Neural crest cell (in vitro differentiated cells): ENCODE results near the gene METTL27. TPM values are rescaled to one million over a fixed set of nuclear protein-coding genes. Genes with fewer than 3 reads are reported as not detected.

Experiments
- DNase-seq: peaks from one replicate; pipeline ENCODE4 v3.0.0; 2021; ENCODE audit warnings: low read depth, mixed read lengths, low spot score
- H3K27ac Mint-ChIP-seq: one replicate; pipeline ENCODE4 v1.8.0; 2021; ENCODE audit warnings: mild to moderate bottlenecking, mixed read lengths; ENCODE audit not compliant: unreplicated experiment
- H3K27me3 Mint-ChIP-seq: 2 replicates; pipeline ENCODE4 v1.8.0; 2021; ENCODE audit warnings: low read depth, mild to moderate bottlenecking, mixed read lengths
- H3K36me3 Mint-ChIP-seq: 2 replicates; pipeline ENCODE4 v1.8.0; 2021; ENCODE audit warnings: low read depth, mild to moderate bottlenecking, mixed read lengths
- H3K4me1 Mint-ChIP-seq: 2 replicates; pipeline ENCODE4 v1.8.0; 2021; ENCODE audit warnings: mixed read lengths
- H3K4me3 Mint-ChIP-seq: one replicate; pipeline ENCODE4 v1.8.0; 2021; ENCODE audit warnings: mild to moderate bottlenecking, mixed read lengths
- H3K9me3 Mint-ChIP-seq: 2 replicates; pipeline ENCODE4 v1.8.0; 2021; ENCODE audit warnings: mixed read lengths
- CTCF ChIP-seq: fragments of 200-600 bp; sonication (generic); conservative IDR thresholded peaks from 2 replicates; pipeline ENCODE4 v1.5.0; 2021; ENCODE audit warnings: antibody characterized with exemption, mild to moderate bottlenecking
- total RNA-seq: library from RNA; stranded (reverse); gene quantifications from 2 replicates; pipeline ENCODE4 v1.2.1, GENCODE V29; 2021

Gene METTL27
- total RNA-seq, 1 donor from 2014 or later, result 2.3 TPM

GRCh38 chr7:73812996-73813395 is 29.3 kb downstream of the METTL27 start:
- peaks cover 5% of the 10 kb centered on the region for H3K27me3 Mint-ChIP-seq
- no peaks in the 10 kb centered on the region for H3K9me3 Mint-ChIP-seq
- H3K27ac Mint-ChIP-seq, result no peak overlapping the region
- H3K4me3 Mint-ChIP-seq, result no peak overlapping the region
- no peak for TF ChIP-seq CTCF
- H3K4me1 Mint-ChIP-seq, result no peaks in the 10 kb centered on the region
- no peak for DNase-seq
- H3K36me3 Mint-ChIP-seq, result no peaks in the 10 kb centered on the region

DNA sequence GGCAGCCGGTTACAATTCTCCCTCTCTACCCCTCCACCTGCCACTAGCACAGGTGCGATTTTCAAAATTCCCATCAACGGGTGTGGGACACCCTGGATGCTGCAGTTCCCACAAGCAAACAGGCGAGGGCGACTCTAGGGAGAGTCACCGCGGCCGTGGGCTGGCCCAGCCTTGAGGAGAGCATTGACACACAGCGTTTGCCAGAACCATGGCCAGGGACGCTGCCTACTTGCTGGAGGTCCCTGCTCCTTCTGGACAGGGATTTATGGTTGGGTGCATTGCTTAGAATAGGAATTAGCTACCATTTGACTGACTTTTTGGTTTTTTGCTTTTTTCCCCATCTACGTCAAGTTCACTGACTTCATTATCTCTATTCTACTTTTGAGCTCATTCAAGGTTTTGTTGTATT is 30.6 kb downstream of the METTL27 start:
- no peaks in the 10 kb centered on the region for H3K36me3 Mint-ChIP-seq
- H3K27ac Mint-ChIP-seq, result no peak overlapping the region
- no peaks in the 10 kb centered on the region for H3K9me3 Mint-ChIP-seq
- peaks cover 4% of the 10 kb centered on the region for H3K27me3 Mint-ChIP-seq
- H3K4me1 Mint-ChIP-seq, result no peaks in the 10 kb centered on the region
- peak; percentile 59 for DNase-seq
- peak; percentile 79 for TF ChIP-seq CTCF
- no peak overlapping the region for H3K4me3 Mint-ChIP-seq

GRCh38 chr7:73810998-73811360 is 31.3 kb downstream of the METTL27 start:
- no peak overlapping the region for H3K4me3 Mint-ChIP-seq
- H3K4me1 Mint-ChIP-seq, result no peaks in the 10 kb centered on the region
- H3K27ac Mint-ChIP-seq, result no peak overlapping the region
- H3K9me3 Mint-ChIP-seq, result no peaks in the 10 kb centered on the region
- no peaks in the 10 kb centered on the region for H3K36me3 Mint-ChIP-seq
- peaks cover 4% of the 10 kb centered on the region for H3K27me3 Mint-ChIP-seq
- no peak for TF ChIP-seq CTCF
- no peak for DNase-seq

GRCh38 chr7:73809467-73809951 is 32.8 kb downstream of the METTL27 start:
- no peak for TF ChIP-seq CTCF
- Mint-ChIP-seq H3K9me3 (no peaks in the 10 kb centered on the region), H3K36me3 (no peaks in the 10 kb centered on the region), H3K4me1 (no peaks in the 10 kb centered on the region), H3K27me3 (peaks cover 4% of the 10 kb centered on the region), H3K27ac (no peak overlapping the region), H3K4me3 (no peak overlapping the region)
- DNase-seq, result no peak

DNA sequence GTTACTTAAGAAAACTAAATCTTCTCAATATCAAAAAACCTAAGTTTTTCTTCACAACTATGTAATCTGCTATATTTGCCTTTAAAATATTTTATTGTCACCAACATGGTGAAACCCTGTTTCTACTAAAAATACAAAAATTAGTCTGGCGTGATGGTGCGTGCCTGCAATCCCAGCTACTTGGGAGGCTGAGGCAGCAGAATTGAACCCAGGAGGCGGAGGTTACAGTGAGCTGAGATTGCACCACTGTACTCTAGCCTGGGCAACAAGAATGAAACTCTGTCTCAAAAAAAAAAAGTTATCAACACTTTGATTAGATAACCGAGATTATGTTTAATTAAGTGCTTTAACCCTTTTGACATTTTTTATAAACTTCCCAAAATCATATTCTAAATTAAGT is 39.9 kb downstream of the METTL27 start:
- Mint-ChIP-seq H3K9me3 (no peaks in the 10 kb centered on the region), H3K27me3 (no peaks in the 10 kb centered on the region), H3K4me1 (no peaks in the 10 kb centered on the region), H3K4me3 (no peak overlapping the region), H3K36me3 (peaks cover 3% of the 10 kb centered on the region), H3K27ac (no peak overlapping the region)
- no peak for TF ChIP-seq CTCF
- no peak for DNase-seq

DNA sequence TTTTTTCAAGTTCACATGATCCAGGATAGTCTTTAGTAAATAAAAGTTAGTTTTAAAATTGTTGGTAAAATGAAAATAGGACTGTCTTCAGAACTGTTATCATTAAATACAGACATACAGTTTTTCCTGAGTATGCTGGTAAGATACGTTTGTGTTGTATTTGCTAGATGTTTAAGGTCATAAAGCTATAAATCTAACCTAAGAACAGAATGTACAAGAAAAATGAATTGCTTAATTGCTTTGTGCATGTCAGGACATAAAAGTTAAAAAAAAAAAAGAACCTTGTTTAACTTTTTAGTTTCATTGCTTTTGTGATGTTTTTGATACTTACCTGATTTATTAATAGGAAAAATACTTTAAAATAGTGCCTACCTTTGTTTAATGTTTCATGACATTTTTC is 40.7 kb downstream of the METTL27 start:
- no peak for DNase-seq
- Mint-ChIP-seq H3K9me3 (no peaks in the 10 kb centered on the region), H3K27ac (no peak overlapping the region), H3K4me3 (no peak overlapping the region), H3K27me3 (no peaks in the 10 kb centered on the region), H3K36me3 (peaks cover 3% of the 10 kb centered on the region), H3K4me1 (no peaks in the 10 kb centered on the region)
- TF ChIP-seq CTCF, result no peak
